AG09319 (cell line): Measurements from ENCODE around the gene UBE3B.
"Not testable (repeated sequence)": the region's sequence is repeated elsewhere in the genome, so short reads cannot be mapped to it uniquely, and the experiment has no call there.

ENCODE experiments used
- DNase-seq: peaks from one replicate; pipeline ENCODE4 v3.0.0-alpha.2; 2010; ENCODE audit warnings: low read depth; ENCODE audit errors: extremely low read depth
- CTCF ChIP-seq: IDR thresholded peaks from 2 replicates; pipeline ENCODE4 v1.5.1; 2011; ENCODE audit warnings: low read depth, mild to moderate bottlenecking, inconsistent platforms, low read length, moderate library complexity

UBE3B gene

DNA sequence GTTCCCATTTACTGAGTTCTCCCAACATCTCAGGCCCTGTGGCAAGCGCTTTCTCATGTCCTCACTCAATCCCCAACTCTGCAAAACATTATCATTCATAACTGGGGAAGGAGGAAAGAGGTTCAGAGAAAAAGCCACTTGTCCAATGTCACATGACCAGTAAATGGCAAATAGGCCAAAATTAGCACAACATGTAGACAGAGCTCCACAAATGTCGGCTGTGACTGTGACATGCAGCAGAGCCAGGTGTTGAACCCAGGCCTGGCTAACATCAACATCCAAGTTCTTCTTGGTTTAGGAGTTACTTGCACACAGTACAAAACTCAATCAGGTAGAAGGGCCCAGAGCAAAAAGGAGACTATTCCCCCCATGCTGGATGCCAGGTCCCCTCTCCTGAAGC, 11.1 kb upstream of the UBE3B start:
- TF ChIP-seq CTCF = no peak
- no peak for DNase-seq

DNA sequence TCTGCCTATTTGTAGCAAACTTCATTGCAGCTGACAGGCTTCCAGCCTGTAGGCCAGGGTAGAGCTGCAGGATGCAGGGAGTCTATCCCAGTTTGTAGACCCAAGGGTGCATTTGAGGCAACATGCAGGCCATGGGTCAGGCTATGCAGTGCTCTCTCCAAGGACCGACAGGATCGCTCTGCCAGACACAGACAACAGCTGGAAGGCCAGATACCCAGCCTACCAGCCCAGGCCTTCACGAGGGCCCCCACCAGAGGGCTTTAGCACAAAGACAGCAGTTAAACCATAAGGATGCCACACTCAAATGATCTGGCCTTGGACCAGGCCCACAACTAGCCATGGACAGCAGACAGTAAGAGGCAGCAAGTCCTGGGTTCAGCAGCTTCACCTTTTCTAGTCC, 10.6 kb upstream of the UBE3B start:
- DNase-seq = no peak
- no peak for TF ChIP-seq CTCF

- DNase-seq = no peak
- no peak for TF ChIP-seq CTCF
These were observed 9.3 kb upstream of the UBE3B start for GRCh38 chr12:109467978-109468676.

DNA sequence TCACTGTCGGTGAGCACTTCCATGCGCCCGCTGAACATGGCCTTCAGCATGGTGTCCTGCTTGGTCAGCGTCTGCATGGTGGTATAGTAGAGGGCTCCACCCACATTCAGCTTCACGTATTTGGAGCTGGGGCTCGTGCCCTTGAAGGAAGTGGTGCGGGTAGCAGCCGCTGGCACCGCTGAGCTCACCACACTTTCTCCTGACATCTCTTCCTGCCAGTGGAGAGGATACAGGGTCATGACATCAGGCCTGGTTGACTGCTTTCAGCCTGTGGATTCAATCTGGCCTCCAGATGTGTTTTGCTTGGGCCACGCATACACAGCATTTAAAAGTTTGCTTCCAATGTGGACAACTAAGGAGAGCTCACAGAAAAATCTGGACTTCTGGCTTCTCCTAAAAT, 7.9 kb upstream of the UBE3B start:
- DNase-seq = peak; percentile 67
- TF ChIP-seq CTCF = no peak

DNA sequence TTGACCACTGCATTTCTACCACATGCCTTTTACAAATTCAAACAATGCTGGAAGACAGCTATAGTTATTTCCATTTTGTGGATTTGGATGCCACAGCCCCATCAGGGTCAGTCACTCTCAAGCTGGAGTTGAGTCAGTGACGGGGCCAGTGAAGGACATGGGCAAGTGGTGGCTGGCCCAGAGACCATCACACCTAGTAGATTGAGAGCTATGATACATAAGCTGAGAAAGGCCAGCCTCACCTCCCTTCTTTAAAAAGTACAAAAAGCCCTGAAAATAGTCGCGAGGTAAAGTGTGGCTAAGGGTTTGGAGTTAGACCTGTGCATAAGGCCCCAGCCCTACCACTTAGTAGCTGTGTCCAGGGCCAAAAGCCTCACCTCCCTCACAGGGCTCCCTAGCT, 4.4 kb upstream of the UBE3B start:
- no peak for TF ChIP-seq CTCF
- no peak for DNase-seq

DNA sequence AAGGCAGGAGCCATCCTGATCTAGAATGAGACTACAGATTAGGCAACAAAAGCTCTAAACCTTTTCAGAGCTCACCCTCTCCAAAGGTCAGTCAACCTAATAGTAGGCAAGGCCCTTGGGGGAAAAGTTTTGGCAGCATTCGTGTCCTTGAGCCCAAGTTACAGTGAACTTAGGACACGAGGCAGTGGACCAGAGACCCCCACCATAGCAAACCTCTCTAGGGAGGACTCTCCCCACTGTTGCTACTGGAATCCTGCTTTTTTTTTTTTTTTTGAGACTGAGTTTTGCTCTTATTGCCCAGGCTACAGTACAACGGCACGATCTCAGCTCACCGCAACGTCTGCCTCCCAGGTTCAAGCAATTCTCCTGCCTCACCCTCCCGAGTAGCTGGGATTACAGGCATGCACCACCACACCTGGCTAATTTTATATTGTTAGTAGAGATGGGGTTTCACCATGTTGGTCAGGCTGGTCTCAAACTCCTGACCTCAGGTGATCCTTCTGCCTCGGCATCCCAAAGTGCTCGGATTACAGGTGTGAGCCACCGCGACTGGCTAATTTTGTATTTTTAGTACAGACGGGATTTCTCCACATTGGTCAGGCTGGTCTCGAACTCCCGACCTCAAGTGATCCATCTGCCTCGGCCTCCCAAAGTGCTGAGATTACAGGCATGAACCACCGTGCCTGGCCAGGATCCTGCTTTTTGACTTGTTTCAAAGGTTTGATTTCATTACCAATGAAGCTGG, 3.7 kb upstream of the UBE3B start:
- DNase-seq = not testable (repeated sequence)

DNA sequence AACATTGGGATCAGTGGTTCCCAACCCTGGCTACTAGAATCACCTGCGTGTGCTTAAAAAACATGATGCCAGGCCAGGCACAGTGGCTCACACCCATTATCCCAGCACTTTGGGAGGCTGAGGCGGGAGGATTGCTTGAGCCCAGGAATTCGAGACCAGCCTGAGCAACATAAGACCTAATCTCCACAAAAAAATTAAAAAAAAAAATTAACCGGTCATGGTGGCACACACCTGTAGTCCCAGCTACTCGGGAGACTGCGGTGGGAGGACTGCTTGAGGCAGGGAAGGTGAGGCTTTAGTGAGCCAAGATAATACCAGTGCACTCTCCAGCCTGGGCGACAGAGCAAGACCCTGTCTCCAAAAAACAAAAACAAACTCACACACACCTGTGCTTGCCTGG, 2.3 kb upstream of the UBE3B start:
- DNase-seq = no peak
- no peak for TF ChIP-seq CTCF
